HG03520 (cell line): ENCODE results near the gene CREB3.

Experiments
- ATAC-seq: cut with Tn5 transposase; IDR thresholded peaks from one replicate; pipeline ENCODE4 v1.9.1; 2021; ENCODE audit warnings: mild to moderate bottlenecking, moderate library complexity; ENCODE audit not compliant: unreplicated experiment

CREB3 gene

GRCh38 chr9:35725362-35725761 lies 7.1 kb upstream of the CREB3 start:
- no peak for ATAC-seq

- no peak for ATAC-seq
Observed at GRCh38 chr9:35726931-35727330, 5.5 kb upstream of the CREB3 start.

- ATAC-seq = no peak
Observed at GRCh38 chr9:35727676-35728040, 4.8 kb upstream of the CREB3 start.

- no peak for ATAC-seq
Observed at GRCh38 chr9:35728041-35728971, 4.2 kb upstream of the CREB3 start.

- ATAC-seq = no peak
Observed at GRCh38 chr9:35729101-35729500, 3.4 kb upstream of the CREB3 start.

- no peak for ATAC-seq
Observed at GRCh38 chr9:35729700-35730485, 2.6 kb upstream of the CREB3 start.

- no peak for ATAC-seq
Observed at GRCh38 chr9:35730486-35730854, 2.0 kb upstream of the CREB3 start.

- ATAC-seq = no peak
Observed at GRCh38 chr9:35731415-35732184, 866 bp upstream of the CREB3 start.

- ATAC-seq = peak; percentile 6
Observed at GRCh38 chr9:35732800-35733541, 505 bp downstream of the CREB3 start.

GRCh38 chr9:35734096-35734495 lies 1.6 kb downstream of the CREB3 start:
- ATAC-seq = no peak

- no peak for ATAC-seq
Observed at GRCh38 chr9:35736201-35736633, 3.8 kb downstream of the CREB3 start.

- ATAC-seq = no peak
Observed at GRCh38 chr9:35737143-35737542, 4.7 kb downstream of the CREB3 start.

- no peak for ATAC-seq
Observed at GRCh38 chr9:35738186-35738585, 5.7 kb downstream of the CREB3 start.

- no peak for ATAC-seq
Observed at GRCh38 chr9:35738924-35739323, 6.5 kb downstream of the CREB3 start.

- ATAC-seq = no peak
Observed at GRCh38 chr9:35740243-35740642, 7.8 kb downstream of the CREB3 start.

- no peak for ATAC-seq
Observed at GRCh38 chr9:35741740-35742139, 9.3 kb downstream of the CREB3 start.

- ATAC-seq = no peak
Observed at GRCh38 chr9:35743452-35743851, 11.0 kb downstream of the CREB3 start.

GRCh38 chr9:35743880-35744518 lies 11.5 kb downstream of the CREB3 start:
- ATAC-seq = no peak

- no peak for ATAC-seq
Observed at GRCh38 chr9:35745569-35745968, 13.1 kb downstream of the CREB3 start.

- no peak for ATAC-seq
Observed at GRCh38 chr9:35746583-35746982, 14.1 kb downstream of the CREB3 start.
